Activated CD4-positive, alpha-beta T cell treated with anti-CD3 and anti-CD28 coated beads, Interleukin-10, Interleukin-2, amounts not matched to agents 100 ng/mL and 50 ng/mL, durations not matched to agents 16 hours and 8 hours (primary cell): ENCODE results near the gene WDR4.

Source experiments
- DNase-seq: peaks from one replicate; pipeline ENCODE4 v3.0.0-alpha.2; 2020

Gene WDR4

DNA sequence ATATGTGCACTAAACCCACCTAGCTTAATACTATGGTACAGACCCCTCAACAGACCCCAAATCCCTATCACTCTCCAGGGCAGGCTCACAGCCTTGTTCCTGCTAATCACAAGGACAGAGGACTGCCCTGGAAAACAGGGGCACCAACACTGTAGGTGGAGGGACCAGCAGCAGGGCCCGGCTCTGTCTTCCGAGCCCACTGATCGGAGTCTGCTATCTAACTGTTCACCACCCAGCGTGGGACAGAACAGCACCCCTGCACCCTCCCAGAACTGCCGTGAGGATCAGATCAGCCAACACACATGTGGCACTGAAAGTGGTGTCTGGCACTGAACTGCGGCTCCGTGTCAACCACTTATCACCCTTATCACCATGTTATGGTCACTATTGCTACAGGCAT, 6.2 kb downstream of the WDR4 start:
- no peak for DNase-seq

DNA sequence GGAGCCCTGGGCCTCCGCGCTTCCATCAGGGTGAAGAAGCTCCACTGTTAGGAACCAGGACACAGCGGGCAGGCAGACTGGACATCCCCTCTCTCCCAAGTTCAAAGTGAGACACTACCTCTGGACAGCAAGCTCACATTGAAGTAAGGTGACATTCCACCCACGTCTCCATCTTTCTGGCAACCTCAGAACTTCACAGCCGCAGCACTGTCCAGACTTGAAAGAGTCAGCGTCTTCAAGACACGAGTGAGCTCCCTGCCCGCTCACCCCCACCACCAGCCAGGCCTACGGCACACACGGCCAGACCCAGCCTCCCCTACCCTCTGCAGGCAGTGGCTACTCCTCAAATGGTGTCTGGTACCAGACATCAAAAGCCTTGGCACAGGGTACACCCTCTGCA, 11.1 kb downstream of the WDR4 start:
- no peak for DNase-seq

DNA sequence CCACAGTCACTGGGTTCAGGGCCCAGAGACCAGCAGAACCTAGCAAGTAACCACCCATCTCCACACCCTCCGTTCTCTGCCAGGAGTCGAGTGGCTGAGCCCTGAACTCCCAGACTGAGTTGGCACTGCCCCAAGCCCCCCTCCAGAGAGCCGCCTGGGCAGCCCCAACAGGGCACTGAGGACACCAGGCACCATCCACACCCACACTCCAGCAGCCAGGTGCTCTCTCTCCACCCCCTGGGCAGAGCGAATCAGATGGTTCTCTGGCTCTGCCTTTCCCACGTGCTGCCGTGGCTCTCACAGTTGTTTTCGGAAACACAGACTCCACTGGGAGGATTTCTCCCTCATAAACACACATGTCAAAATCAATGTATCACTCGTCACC, 13.6 kb downstream of the WDR4 start:
- no peak for DNase-seq

DNA sequence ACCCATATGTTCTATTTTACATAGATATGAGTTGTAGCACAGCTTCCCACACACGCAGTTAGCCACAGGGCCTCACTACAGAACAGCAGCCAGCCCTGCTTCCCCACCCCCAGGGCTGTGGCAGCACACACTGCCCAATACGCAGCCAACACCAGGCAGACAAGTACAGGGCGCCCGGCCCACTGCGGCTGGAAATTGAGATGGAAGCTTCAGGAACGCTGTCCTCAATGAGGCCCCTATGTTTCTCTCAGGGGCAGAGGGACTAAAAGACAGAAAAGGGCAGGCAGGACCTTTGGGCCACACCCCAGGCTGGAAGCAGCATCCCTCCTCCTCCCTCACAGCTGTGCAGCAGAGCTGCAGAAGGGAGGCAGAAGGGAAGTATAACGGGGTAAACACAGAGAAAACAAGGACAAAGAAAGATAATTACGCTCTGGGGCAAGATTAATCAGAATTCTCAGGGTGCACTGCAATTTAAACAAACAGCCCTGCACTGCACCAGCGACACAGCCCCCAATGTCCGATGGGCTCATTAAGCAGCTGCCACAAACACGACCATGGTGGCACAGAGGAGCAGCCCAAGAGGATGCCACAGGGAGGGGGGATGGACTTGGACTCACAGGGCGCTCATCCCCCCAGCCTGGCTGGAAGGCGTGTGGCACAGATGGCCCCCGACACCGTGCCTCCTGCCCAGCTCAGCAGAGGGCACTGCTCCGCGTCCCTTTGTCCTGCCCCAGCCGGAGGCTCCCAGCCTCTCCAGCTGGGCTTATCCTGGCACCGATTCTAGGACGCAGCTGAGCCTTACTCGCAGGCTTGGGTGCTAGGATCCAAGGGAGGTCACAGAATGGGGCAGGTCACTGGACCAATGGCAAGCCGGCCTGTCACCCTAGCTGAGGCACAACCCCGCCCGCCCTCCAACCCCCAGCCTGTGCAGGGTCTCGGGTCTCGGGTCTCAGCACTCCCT, 14.2 kb downstream of the WDR4 start:
- DNase-seq: no peak

DNA sequence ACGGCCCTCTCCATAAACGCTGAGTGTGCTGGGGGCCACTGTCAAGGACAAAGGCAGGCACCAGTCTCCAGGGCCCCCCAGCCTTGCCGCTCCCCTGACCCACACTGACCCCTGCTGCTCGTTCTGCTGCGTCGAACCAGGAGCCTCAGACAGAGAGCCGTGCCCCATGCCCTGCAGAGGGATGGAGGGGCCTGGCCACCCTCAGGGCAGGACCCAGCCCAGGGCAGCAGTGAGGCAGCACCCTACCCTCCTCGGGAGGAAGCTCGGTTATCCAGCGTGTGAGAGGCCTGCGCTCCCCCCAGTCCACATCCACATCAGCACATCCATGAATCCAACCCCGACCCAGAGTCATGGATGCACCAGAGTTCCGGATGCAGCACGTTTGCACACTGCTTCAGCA, 15.1 kb downstream of the WDR4 start:
- no peak for DNase-seq

DNA sequence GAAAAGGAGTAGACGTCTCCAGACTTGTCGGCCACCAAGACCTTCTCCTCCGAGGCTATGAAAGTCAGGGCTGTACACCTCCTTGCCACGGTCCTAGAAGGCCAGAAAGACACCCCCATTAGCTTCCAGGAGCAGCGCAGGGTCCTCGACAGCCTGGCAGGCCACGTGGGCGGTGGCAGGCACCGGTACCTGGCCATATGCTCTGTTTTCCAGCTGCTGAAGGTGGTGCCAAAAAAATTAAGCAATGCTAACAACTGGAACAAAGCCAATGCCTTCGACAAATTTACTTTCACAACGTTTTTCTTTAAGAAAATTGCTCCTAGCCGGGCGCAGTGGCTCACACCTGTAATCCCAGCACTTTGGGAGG, 15.9 kb downstream of the WDR4 start:
- DNase-seq: no peak

DNA sequence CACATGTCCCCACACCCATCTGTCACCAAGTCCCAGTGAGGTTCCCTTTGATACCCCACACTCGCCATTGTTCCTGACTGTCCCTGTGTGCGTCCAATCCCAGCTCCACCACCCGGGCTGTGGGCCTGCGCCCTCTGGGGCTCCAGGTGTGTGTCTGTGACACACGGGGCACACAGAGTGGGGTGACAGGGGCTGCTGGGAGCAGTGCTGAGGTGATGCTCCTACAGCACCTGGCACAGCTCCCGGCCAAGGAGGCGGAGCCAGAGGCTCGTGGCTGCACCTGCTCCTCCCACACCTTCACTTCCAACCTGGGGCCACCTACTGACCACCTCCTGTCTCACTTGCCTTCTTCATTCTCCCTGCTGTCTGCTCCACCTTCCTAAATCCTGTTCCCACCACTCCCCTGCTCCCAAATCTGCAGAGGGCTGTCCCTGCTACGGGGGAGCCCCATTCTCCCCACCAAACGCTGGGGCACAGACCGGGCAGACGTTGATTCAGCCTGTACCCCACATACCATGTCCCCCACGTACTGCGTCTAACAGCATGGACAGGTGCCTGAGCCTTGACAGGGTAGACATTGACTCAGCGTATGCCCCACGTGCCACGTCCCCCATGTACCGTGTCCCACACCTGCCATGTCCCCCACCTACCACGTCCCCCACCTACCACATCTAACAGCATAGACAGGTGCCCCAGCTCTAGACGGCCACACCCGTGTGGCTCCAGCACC, 16.4 kb downstream of the WDR4 start:
- no peak for DNase-seq

DNA sequence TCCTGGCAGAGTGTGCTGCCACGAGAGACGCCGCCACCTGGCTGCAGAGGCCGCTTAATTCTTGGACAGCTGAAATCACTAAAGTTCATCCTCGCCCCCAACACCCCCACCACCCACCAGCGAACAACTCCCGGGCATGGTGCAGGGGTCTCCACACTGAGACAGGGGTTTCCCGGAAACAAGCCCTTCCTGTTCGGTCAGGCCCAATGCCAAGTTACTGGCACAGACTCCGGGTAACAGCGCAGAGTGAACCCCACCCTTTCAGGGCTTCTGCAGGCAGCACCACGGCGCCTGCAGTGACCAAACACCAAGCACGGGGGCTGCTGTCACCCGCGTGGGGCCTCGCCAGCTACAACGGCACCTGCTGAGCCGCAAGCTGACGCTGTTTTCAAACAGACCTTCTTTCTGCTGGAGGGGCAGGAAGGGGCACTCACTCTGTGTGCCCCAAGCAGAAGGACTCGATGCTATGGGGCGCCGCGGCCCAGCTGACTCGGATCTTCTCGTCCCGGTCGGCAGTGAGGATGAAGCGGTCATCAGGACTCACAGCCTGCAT, 17.4 kb downstream of the WDR4 start:
- no peak for DNase-seq

DNA sequence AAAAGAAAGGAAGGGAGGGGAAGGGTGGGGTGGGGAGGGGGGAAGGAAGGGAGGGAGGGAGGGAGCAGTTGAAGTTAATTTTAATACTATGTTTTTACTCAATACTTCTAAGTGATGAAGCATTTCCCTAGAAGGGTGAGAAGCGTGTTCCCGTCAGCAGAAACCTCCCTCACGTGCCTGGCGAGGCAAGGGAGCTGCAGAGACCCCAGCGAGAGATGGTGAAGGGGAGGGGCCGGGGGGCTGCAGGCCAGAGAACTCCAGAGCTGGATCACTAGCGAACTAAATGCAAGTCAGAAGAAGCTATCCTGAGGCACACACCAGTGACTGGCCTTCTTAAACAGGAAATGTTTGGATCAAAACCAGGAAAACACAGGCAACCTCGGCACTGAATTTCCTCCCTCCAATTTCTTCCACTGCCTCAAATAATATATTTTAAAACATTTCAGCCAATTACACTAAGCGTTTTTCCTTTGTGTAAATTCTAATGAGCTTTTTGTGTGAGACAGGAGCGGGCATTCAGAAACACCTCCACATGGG, 18.0 kb downstream of the WDR4 start:
- DNase-seq: no peak

DNA sequence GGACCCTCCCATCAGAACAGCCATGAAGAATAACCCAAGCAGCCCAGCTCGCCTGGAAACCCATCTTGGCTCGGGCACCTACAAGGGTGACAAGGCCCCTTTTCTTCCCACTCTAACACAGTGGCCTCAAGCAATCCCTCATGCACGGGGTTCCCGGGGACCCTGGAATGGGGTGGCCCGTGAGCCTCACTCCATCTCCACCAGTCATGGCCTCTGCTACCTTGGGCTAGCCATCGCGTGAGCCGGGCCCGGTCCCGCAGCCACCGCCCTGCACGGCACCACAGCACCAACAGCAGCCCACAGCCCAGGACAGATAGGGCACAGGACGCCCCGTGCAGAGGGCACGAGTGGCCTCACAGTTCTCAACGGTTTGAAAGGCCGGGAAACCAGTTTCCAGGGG, 19.0 kb downstream of the WDR4 start:
- no peak for DNase-seq

DNA sequence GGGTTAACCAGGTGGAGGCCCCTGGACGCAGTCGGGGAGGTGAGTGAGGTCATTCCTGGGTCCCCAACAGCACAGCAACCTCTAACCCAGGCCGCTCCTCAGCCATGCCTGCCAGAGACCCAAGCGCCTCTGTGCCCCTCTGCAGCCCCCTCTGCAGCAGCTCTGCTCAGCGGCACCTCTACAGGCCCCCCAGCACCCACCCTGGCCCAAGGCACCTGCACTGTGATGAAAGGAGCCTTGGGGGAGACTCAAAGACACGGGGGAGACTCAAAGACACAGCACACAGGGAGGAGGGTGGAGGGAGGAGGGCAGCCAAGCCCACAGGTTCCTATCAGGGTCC, 19.5 kb downstream of the WDR4 start:
- DNase-seq: no peak

DNA sequence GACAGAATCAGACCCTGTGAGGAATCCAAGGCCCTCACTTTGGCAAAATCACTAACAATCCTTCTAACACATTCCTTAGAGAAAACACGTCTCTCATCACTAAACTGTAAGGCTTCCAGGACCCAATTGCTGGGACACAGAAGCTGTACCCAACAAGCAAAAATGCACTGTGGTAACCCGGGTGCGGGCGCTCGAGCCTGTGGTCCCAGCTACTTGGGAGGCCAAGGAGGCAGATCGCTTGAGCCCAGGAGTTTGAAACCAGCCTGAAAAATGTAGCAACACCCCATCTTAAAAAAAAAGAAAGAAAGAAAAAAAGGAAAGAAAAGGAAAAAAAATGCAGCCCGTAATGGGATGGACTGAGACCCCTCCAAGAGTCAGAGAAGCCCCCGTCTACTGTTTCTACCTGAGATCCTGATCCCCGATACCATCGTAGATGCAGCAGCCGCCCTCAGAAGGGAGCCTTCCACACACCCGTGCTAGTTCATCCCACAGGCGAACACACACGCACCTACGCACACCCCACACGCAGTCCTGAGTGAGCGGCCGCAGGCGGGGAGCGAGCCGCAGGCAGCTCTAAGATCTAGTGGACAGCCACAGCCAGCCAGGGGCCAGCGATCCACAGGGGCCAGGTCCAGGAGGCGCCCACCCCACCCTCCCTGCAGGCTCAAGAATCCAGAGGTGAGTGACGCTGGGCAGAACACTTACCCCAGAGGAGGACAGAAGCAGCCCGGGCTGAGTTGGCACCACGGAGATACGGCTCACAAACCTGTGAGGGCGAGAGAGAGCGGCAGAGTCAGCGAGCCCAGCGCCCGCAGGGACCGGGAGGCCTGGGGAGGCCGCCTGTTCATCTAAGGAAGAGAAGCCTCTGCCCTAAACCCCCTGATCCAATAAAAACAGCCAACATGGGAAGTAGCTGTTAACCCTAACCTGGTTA, 20.1 kb downstream of the WDR4 start:
- DNase-seq: no peak

DNA sequence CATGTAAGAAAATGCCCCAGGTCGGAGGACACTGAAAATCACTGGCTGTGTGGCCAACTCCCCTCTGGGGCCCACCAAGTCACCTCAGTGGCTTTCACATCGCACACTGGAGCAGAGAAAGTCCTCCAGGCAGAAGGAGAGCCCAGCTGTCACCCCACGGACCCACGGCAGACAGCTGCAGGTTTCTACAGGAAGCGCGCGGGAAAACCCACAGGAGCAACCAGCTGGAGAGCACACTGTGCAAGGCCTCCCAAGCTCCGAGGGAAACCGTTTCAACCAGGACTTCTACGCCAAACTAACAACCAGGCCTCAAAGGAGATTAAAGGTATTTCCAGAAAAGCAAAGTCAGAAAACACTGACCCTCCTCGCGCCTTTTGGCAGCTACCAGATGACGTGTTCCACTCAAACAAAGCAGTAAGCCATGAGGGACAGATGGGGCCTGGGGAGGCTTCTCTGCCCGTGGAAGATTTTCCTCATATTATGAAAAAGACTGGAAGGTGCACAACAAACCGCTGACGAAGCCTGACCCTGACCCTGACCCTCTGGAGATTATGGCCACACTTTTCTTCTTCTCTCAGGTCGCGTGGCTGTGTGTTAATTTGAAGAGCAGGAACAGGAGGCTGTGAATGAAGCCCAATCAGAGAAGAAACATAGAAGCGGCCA, 21.0 kb downstream of the WDR4 start:
- DNase-seq: no peak

DNA sequence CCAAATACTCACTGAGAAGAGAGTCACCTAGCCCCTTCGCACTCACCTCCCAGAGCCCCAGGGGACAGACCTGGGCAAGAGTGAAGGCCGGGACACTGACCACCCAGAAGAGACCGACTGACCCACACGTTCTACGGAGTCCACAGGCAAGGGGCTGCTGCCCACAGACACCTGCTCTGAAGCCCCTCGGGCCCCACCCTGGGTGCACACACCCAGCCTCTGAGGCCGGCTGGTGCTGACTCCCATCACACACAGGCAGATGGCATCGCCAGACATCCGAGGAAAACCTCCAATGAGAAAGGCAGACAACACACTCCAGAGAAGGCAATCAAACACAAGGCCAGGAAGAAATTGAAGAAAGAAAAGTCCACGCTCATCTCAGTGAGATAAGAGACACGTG, 22.1 kb downstream of the WDR4 start:
- DNase-seq: no peak

DNA sequence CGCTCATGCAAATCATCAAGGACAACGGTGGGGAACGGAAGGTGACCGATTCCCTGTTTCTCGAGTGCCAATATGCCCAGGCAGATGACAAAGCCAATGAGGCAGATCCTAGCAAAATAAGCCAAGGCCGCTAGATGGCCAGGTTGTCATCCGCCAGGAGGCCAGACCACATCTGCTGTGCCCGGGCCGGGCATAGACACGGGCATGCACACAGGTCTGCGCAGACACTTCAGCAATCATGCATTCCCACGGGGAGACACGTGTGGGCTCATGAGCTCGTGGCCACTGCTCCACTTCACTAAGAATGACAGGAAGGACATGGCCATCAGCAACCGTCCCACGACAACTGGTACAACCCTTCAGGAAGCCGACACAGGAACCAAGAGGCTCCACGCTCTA, 23.4 kb downstream of the WDR4 start:
- no peak for DNase-seq

DNA sequence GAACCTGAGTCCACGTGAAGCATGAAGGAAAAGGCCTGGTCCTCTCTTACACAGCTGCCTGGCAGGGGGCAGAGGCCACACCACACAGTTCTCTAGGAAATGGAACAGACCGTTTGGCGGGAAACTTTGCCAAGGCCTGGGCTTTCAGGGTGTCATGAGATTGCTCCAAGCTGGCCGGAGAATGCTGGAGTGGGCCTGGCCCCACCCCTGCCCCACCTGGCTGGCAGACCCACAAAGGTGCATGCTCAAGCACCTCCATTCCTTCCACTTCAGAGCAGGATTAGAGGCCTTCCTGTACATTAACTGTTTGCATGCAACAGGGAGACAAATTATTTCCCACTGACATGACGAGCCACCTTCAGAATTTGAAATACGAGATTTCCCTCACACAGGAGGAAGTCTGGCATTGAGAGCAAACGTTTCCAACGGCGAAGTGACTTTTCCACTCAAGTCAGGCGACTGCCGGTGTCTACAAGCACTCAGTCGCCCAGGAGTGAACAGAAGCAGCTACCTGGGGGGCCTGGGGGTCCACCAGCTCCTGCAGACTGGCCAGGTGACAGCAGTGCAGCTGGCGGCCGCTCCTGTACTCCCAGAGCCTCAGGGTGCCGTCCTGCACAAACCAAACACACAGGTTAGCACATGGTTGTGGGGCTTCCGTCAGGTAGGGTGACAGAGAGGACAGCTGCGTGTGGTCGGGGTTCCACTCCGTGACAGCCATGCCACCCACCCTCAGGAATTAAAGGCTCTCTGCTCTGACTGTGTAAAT, 24.0 kb downstream of the WDR4 start:
- DNase-seq: no peak

DNA sequence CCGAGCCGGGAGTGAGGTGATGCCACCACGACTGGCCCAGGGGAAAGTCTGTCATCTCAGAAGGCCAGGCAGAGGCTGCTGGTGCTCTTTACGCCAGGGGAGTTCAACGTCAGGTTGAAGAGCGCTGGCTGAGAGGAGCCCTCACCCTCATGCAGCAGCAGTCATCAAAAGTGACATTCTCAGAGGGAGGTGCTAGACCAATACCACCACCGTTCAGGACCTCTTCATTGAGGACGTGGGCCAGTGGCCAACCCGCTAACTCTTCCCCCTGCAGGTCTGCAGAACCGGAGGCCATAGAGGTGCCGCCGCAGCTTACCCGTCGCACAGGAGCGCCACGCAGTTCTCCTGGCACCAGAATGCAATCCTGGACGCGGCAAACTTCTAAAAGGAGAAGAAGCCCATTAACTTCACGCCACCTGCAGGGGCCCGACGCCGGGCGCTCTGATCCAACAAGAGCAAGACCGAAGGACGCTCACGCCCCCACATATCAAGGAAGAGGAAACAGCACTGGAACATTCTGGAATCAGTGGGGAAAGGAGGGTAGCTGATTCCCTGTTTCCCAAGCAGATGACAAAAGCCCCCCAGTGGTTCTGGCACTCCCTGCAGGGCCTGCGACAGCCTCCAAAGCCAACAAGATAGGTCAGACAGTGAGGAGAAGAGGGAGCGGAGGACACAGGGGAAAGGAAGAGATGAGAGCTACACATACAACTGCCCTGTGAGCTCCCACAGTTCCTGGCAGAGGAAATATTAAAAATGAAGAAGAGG, 24.9 kb downstream of the WDR4 start:
- no peak for DNase-seq

DNA sequence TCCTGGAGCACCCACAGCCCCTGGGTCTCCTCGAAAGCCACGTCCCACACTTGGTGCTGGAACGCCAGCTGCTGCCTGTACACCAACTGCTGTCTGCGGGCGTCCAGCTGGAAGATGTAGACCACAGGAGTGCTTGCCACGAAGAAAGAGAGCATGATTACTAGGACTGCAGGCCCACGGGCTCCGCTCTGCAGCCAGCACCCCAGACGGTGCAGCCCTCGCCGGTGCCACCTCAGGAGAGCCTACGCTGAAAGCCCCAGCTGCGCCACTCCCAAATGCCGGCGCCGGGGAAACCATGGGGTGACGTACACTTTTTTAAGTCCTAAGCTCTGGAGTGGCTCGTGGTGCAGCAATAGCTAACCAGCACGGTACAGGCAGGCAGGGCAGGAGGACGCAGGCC, 25.7 kb downstream of the WDR4 start:
- DNase-seq: no peak

DNA sequence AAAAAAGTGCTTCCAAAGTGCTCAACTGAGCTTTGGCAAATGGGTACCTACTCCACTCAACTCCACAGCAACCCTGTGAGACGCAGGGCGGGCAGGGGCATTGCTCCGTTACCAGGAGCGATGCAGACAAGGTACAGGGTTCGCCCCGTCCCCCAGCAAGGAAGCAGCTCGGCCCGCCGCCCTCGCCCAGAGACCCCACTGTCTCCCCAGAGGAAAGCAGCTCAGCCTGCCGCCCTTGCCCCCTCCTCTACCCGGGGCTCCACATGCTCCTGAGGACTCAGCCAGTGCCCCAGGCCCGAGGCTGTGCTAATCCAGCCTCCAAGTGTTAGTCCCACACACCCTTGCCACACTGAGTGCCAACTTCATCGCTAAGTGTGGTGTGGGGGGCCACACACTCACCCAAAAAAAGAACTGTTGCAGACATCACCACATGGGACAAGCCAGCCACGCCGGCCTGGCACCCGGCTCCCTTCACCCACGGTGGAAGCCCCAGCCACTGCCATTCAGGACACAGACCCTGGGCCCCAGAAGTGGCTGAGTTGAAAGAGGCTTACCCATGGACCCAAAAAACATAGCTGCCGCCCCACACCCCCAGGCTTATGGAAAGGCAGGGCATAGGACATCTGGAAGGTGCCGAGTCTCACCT, 26.3 kb downstream of the WDR4 start:
- DNase-seq: no peak
